ENCODE results near the gene DARS1.

DARS1 gene

GRCh38 chr2:136016836-136017235 lies 31.4 kb upstream of the DARS1 start:
- TF ChIP-seq CTCF (IDR thresholded peaks at IDR 0.05; ENCODE audit: control insufficient read depth, extremely low read depth, insufficient read depth) = no peak
- H3K4me3 ChIP-seq (ENCODE audit: low read depth, low read length) = no peak overlapping the region
- no peak for DNase-seq (ENCODE audit: low read depth)

GRCh38 chr2:136016427-136016826 lies 31.0 kb upstream of the DARS1 start:
- no peak overlapping the region for H3K4me3 ChIP-seq (ENCODE audit: low read depth, low read length)
- TF ChIP-seq CTCF (IDR thresholded peaks at IDR 0.05; ENCODE audit: control insufficient read depth, extremely low read depth, insufficient read depth) = no peak
- DNase-seq (ENCODE audit: low read depth) = no peak

GRCh38 chr2:136015699-136016098 lies 30.3 kb upstream of the DARS1 start:
- H3K4me3 ChIP-seq (ENCODE audit: low read depth, low read length) = no peak overlapping the region
- no peak for DNase-seq (ENCODE audit: low read depth)
- TF ChIP-seq CTCF (IDR thresholded peaks at IDR 0.05; ENCODE audit: control insufficient read depth, extremely low read depth, insufficient read depth) = no peak

GRCh38 chr2:136014411-136014810 lies 29.0 kb upstream of the DARS1 start:
- TF ChIP-seq CTCF (IDR thresholded peaks at IDR 0.05; ENCODE audit: control insufficient read depth, extremely low read depth, insufficient read depth) = no peak
- no peak for DNase-seq (ENCODE audit: low read depth)
- no peak overlapping the region for H3K4me3 ChIP-seq (ENCODE audit: low read depth, low read length)

GRCh38 chr2:136013955-136014354 lies 28.5 kb upstream of the DARS1 start:
- H3K4me3 ChIP-seq (ENCODE audit: low read depth, low read length) = no peak overlapping the region
- no peak for TF ChIP-seq CTCF (IDR thresholded peaks at IDR 0.05; ENCODE audit: control insufficient read depth, extremely low read depth, insufficient read depth)
- DNase-seq (ENCODE audit: low read depth) = no peak

- no peak for TF ChIP-seq CTCF (IDR thresholded peaks at IDR 0.05; ENCODE audit: control insufficient read depth, extremely low read depth, insufficient read depth)
- H3K4me3 ChIP-seq (ENCODE audit: low read depth, low read length) = no peak overlapping the region
- DNase-seq (ENCODE audit: low read depth) = no peak
Observed at GRCh38 chr2:136013136-136013685, 27.8 kb upstream of the DARS1 start.

GRCh38 chr2:136012315-136012714 lies 26.9 kb upstream of the DARS1 start:
- H3K4me3 ChIP-seq (ENCODE audit: low read depth, low read length) = no peak overlapping the region
- no peak for TF ChIP-seq CTCF (IDR thresholded peaks at IDR 0.05; ENCODE audit: control insufficient read depth, extremely low read depth, insufficient read depth)
- no peak for DNase-seq (ENCODE audit: low read depth)
